NCI-H146 treated with DMSO at 0.1 percent for 48 hours (cell line): ENCODE results near the gene STXBP3.
A peak's percentile ranks its signal among the peaks of the same experiment; 100 is the strongest.

Experiments
- DNase-seq: peaks from one replicate; lab custom pipeline; 2025; ENCODE audit not compliant: unreplicated experiment; lab: John Stamatoyannopoulos, UW

Gene STXBP3

DNA sequence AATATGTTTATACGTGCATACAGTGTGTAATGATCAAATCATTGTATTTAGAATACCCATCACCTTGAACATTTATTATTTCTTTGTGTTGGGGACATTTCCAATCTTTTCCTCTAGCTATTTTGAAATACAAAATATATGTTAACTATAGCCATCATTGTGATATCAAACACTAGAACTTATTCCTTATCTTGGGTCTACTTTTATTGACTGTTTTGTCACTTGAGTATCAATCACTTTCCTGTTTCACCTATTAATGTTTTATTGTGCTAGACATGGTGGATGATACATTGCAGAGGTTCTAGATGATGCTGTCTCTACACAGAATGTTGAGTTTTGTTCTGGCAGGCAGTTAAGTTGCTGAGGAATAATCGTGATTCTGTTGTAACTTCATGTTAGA lies 45.9 kb downstream of the STXBP3 start:
- no peak for DNase-seq

DNA sequence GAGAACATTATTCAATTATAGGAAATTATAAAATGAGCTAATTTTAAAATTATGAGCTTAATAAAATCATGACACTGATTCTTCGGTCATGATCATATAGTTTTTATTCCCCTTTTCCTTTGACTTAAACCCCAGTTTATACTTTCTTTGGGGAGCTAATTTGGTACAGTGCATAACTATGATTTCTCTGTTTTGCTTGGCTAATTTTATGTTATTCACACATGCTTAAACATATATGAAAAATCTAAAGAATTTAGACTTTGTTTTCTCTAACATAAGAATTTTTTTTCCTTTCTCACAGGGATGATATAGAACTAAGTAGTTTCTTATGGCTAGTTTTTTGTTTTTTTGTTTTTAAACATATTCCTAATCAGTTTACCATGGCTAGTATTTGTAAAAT lies 52.5 kb downstream of the STXBP3 start:
- DNase-seq: no peak

DNA sequence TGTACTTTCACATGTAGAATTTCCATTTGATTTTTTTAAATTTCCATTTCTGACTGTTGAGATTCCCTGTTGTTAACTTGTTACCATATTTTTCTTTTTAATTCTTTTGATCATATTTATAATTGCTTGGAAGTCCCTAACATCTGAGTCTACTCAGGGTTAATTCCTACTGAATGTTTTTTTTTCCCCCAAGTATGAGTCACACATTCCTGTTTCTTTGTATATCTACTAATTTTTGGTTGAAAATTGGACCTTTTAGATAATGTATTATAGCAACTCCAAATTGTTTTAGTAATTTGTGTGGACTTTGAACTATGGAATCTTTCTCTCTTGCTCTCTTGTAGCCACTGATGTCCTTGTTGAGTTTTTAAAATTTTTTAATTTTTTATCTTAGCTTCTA lies 54.6 kb downstream of the STXBP3 start:
- no peak for DNase-seq

DNA sequence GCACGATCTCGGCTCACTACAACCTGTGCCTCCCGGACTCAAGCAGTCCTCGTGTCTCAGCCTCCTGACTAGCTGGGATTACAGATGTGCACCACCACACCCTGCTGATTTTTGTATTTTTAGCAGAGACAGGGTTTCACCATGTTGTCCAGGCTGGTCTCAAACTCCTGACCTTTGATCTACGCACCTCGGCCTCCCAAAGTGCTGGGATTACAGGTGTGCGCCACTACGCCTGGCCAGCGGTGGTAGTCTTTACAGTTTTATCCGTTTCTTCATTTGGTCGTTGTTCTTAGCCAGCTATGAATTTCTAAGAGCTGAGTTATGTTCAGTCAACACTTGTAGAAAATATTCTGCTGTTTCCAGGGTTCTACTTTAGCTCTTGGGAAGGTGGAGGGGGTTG lies 57.1 kb downstream of the STXBP3 start:
- no peak for DNase-seq

DNA sequence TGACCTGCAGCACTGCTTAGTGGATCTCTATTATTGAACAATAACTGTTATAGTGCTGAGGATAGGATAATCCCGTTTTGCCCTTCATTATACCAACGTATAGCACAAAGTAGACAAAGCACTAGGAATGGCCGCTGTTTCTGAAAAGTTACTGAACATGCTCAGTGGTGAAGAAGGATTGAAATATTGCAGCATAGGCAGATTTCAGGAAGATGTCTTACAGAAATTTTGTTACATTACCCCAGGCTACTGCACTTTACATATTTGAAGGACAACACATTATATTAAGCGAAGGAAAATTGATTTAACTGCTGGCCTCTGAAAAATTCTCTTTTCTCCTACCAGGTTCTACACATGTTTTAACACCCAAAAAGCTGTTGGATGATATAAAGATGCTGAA lies 62.0 kb downstream of the STXBP3 start:
- DNase-seq: no peak

DNA sequence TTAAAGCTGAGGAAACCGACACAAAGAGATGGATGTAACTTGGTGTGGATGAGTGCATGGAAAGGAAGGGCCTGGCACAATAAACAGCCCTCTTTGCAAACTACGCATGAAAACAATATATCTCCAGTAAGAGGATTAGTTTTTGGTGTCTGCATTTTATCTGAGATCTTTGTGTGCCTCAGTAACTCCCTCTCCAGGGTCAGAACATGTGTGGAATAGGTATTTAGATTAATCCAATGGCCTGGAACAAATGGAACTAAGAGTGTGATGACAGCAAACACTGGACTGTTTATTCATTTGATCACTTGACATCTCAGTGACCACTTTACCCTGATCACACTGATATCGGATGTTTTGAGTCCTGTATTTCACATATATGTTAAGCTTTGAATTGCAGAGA lies 65.1 kb downstream of the STXBP3 start:
- DNase-seq: no peak

DNA sequence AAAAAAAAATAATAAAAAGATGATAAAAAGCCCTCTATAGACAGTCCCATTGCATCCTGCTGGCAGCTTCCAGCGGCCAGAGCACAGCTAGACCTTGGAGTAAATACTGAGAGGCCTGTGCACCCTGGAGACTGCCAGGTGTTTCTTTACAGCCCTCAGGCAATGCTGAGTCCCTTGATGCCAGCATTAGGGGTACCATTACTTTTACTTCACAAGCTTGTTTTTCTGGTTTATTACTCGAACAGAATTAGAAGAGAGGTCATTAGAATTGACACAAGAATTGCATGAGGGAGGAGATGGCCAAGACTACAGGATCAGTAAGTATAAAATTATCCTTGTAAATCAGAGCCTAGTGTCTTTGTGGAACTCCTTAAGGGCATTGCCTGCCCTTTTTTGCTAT lies 66.9 kb downstream of the STXBP3 start:
- DNase-seq: peak; percentile 71

DNA sequence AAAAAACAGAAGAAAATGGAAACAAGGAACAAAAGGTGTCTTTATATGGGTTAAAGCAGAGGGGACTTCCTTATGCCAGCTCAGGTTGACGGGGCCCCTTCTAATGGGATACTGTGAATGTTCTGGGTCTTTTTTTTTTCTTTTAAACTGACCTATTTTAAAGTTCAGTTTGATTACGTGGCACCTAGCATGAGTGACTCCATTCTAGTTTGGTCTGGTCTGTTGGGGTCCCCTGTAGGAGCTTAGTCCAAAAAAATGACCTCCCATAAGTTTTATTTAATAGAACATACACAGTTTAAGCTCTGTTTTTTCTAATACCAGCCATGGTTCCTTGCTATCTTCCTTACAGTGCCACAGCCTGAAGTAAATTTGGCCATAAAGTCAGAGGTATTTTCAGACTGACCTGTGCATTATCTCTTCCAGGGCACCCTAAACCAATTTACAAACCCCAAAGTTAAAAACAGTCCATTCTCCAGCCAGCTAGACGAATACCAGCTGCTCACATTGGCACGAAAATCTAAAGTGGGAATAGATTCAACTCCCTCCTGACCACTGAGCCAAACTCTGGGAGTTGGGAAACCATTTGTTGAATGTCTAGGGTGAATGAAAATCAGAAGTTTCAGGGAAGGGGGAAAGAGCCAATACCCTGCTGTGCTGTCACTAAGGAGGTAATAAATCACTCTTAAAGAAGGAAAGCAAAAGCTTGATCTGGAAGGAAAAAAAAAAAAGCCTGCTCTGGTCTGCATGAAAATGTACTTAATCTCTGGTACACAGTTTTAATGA lies 68.1 kb downstream of the STXBP3 start:
- peak; percentile 9 for DNase-seq

DNA sequence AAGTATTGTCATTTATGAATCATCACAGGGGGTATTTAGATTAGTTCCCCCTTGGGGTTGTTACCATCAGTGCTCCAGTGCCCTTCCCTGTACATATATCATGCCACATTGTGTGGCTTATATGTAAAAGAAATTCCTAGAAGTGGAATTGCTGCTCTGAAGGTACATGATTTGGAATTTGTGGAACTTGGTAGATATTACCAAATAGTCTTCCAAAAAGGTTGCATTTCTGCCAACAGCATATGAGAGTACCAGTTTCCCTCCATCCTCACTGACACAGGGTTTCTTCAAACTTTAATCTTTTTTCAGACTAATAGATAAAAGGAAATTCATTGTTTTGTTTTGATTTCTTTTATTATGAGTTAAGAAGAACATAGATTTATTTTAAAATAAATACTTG lies 69.1 kb downstream of the STXBP3 start:
- DNase-seq: no peak

DNA sequence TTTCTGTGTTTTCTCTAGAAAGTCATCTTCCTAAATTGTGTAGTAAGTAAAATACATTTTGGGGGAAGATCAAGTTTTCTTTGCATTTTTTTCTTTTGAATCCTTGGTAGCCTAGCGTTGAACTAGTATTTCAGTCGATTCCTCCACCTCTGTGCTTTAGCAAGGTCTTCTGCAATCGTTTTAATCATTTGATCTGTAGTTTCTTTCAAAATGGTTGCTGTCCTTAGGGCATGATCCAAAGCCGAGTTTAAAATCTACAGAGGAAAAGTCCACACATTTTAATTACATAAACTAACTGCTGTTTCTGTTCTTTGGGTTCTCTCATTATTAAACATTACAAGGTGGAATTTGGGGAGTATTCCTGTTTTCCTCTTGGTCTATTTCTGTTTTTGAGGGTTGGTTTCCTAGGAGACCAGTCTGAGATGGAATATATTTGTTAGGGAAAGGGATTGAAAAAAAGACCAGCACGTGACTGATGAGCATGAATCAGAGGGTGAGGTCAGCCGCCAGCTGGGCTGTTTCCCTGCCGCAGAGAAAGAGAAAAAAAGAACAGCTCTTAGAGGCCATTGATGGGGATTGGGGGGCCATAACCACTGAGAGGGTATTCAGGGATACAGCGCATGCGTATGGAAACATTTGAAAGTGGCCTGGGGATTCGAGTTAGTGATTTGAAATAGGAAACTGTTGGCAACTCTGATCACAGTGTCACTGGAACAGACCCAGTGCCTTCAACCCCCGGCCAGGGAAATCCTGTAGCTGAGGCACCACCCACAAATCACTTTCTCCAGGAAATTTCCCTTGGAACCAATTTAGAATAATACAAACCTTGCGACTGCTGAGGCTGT lies 69.8 kb downstream of the STXBP3 start:
- peak; percentile 82 for DNase-seq

DNA sequence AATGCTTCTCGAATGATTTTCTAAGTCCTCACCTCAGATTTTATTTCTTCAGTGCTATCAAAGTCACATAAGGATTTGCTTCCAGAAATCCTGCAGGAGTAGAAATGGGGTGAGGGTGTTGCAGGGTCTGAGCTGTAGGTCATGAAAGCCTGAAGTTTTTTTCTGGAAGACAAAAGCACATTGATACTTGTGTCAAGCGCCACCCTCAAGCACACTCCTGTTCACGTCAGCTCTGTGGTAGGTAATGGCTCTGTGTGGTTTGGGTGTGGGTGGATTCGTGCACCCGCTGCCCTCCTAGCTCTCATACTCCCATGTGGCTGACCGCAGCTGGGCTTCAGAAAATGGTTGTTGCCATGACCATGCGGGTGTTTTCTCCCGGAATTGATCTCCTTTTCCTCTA lies 70.5 kb downstream of the STXBP3 start:
- no peak for DNase-seq

DNA sequence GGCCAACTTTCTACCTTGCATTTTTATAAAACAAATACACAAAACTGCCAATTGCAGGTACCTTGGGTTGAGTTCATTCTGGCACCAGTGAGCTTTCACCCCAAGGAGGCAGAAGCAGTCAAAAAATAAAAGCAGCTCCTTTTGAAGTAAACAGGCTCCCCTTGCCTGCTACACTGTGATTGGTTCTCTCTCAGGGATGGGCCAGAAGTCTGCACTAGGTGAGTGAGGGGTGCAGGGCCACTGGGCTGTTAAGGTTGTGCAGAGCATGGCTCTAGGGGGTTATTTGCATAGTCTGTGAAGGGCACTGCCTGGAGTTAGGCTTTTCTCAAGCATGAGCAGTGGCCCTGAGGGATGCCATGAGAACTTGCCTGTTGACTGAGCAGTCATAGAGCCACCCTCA lies 71.3 kb downstream of the STXBP3 start:
- no peak for DNase-seq

DNA sequence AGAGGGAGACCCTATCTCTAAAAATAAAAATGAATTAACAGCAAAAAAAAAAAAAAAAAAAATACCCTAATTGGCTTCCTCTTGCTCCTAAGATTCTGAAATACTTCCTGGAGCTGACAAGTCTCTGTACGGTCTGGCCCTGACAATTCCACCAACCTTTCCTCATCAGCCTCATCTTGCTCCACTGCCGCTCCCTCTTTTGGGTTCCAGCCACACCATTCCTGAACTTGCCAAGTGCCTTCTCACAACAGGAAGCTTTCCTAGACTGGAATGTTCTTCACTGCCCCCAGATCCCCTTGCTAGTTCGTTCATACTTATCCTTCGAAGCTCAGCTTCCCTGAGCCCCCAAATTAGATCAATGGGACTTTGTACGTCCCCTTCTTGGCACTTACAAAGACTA lies 73.4 kb downstream of the STXBP3 start:
- no peak for DNase-seq

DNA sequence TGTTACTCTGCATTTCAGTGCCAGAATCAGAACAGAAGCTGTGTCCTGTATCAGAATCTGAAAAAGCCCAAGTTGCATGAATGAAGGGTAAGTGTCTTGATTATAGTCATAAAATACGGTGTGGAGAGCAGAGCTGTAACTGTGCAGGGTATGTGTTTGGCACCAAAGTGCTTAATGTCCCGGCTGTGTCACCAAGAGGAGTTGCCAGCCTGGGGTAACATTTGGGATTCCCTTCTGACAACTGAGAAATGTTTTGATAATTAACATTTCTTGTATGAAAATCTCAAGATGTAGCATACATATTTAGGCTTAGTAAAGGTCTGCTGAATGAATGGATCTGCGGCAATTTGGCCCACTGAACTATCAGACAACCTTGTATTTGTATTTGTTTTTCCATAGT lies 77.2 kb downstream of the STXBP3 start:
- DNase-seq: no peak

DNA sequence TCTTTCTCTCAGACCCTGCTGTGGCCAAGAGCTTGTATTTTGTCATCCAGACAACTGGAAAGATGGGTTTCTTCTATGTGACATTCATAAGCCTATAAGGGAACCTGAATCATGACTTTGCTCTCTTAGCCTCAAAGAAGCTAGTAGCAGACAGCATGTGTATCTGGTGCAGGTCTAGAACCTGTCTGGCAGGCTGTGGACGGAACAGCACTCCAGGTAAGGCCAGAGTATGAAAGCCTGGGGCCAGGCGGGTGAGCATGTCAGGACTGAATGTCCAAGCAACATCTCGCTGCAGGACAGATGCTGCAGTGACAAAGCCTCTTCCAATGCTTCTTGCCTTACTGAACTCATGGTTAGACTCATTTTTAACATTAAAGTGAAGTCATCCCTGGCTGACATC lies 77.6 kb downstream of the STXBP3 start:
- DNase-seq: no peak

DNA sequence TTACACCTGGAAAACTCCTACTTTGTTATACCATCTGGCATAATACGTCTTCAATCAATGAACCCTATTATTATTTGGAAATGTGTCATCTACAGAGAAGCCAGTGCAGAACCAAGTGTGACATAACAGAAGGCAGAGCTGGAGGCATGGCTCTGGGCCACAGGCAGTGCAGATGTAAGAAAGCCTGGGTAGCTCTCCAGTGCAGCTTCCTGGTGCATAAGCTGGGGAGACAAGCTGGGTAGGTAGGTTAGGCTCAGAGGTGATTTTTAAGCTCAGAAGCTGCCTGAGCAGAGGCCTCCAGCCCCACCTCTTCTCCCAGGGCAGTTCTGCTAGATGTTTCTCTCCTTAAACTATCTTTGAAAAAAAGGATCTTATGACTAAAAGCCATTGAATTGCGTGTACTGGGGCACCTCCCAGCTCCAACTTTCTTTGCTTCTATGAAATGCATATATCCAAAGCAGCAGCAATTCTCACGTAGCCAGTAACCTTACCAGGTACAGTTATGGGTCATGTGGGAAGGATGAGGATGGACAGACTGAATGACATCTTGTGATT lies 79.7 kb downstream of the STXBP3 start:
- no peak for DNase-seq

DNA sequence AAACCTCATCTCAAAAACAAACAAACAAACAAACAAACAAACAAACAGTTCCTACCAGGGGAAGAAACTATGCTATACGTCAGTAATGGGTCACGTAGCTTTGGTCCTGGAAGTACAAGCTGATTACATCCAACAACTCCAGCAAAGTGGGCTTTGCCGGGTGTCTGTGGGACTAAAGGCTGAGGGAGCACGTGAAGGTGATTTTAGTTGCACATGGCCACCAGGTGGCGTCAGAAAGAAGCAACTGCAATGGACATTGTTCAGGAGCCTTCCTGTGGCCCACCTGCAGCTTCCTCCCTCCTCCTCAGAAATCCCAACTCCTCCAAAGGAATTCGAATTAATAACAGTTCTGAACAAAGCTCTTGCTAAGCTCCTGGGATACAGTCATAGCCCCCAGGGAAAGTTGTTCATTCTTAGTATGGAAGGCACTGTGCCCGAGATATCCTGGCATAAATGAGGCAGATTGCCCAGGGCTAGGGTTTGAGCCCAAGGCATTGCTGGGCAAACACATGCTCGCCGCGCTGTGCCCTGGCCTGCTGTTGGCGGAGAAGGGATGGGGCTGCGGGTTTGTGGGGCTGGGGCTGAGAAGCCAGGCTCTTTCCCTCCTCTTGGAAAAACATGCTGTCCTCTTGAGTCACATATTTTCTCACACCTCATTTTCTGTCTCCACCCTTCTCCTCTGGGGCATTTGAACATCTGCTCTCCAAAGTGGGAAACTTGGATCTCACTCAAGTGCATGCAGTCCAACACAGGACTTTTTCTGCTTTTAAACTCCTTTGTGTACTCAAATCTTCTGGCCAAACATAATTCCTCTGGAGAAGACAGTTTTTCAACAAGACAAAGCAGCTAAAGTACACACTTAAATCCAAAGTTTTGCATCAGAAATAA lies 81.8 kb downstream of the STXBP3 start:
- peak; percentile 41 for DNase-seq

DNA sequence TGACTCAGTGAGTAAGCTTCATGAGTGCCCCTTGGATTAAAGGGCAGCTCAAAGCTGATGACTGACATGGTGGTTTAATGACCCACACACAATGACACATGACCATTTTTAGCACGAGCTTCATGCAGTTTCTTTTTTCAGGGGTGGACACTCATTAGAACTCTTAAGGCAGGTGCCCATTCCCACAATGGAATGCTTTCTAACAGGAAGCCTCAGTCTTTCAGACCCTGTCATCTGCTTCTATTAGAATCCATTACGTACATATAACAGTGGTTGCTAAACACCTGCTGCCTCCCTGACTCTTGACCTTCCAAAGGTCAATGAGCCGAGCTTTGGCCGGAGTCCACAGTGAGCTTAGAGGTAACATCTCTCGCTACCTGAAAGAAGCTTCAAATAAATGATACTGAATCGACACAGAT lies 83.0 kb downstream of the STXBP3 start:
- peak; percentile 45 for DNase-seq

DNA sequence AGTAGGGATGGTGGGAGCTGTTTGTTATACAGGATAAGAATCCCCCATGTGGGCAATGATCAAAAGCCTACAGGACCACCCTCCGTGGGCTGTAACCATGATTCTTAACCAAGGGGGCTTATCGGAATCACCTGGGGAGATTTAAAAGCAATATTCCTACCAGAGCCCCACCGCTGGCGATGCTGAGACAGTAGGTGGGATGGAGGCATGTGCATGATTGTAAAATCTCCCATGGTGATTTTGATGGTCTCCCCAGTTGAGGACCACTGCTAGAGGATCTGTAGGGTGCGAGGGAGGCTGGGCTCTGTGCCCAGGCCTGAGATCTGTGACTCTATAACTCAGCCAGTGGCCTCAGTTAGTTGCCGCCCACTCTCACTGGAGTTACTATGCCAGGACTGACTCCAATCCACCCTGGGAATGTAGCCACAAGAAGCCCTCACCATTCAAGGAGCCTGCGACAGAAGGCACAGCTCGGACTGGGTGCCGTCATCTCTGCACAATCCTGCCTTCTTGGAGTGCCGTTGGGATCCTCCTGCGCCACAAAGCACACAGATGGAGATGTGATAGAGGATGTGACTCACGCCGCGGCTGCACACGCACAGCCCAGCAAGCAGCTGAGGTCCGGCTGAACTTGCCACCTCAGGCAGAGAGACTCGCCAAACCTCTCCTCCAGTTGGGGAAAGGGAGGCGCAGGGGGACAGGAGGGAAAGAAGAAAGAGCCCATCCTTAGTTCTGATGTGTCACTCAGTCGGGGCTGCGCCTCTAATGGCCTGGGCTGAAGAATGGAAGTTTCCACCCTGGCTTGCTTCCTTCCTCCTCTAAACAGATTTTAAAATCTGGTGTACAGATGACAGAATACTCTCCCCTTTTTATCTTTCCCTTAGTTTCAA lies 83.9 kb downstream of the STXBP3 start:
- no peak for DNase-seq

DNA sequence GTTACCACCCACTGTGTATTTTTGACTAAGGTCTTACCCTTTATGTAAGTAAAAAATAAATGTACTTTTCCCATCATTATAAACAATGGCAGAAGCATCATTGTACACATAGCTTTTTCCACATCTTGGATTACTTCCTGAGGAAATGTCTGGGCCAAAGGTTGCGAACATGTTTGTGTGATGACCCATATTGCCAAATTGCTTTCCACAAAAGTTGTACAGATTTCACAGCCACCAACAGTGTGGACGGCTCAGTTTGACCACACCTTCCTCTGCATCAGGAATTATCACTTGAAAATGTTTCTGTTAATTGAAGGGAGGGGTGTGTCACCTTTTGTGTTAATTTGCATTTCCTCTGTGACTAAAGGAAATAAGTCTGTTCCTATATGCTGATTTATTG lies 84.8 kb downstream of the STXBP3 start:
- no peak for DNase-seq
